Omental fat pad (tissue), 4 donors: ENCODE data around the gene PDZD7. TPM values are rescaled to one million over a fixed set of nuclear protein-coding genes. Genes with fewer than 3 reads are reported as not detected.

ENCODE experiments used
- ATAC-seq: fragments of 150-250 bp; one replicate; pipeline ENCODE4 v1.9.1; 2016; ENCODE audit warnings: mild to moderate bottlenecking, moderate library complexity; ENCODE audit not compliant: low FRiP score
- DNase-seq: peaks from one replicate; pipeline ENCODE4 v3.0.0-alpha.2; 2019; ENCODE audit warnings: low spot score
- total RNA-seq, 4 donors: library from RNA; depleted of rRNA; stranded (reverse); fragments of >200 nt; gene quantifications; one replicate each; pipeline ENCODE4 v1.1.0, GENCODE V29; 2016
- TF ChIP-seq, protein P1 (sequence below), 3 donors: fragments of 450-650 bp; IDR thresholded peaks; one replicate each; pipeline ENCODE4 v1.5.1; 2016 to 2017; ENCODE audit warnings: antibody characterized with exemption in 3 of 3, mild to moderate bottlenecking in 3 of 3, moderate library complexity in 2 of 3

The PDZD7 gene
- total RNA-seq, 4 donors from 2014 or later, result 0.12 to 3.3 (median 0.30) TPM

DNA sequence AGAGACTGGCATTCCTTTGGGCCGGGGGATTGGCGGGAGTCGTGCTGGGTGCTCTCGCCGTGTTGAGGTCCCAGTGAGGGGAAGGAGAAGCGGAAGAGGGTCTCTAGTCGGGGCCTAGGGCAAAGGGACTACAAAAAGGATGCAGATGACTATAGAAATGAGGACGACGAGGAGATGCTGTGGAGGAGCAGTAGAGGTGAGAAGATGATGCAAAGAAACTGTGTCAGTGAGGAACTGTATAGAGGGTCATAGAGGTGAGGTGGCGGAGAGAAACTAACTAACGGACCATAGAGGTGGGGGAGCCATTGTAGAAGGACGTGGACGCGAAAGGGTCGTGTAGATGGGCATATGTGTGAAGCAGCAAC lies 43.3 kb downstream of the PDZD7 start:
- TF ChIP-seq, protein P1, sequence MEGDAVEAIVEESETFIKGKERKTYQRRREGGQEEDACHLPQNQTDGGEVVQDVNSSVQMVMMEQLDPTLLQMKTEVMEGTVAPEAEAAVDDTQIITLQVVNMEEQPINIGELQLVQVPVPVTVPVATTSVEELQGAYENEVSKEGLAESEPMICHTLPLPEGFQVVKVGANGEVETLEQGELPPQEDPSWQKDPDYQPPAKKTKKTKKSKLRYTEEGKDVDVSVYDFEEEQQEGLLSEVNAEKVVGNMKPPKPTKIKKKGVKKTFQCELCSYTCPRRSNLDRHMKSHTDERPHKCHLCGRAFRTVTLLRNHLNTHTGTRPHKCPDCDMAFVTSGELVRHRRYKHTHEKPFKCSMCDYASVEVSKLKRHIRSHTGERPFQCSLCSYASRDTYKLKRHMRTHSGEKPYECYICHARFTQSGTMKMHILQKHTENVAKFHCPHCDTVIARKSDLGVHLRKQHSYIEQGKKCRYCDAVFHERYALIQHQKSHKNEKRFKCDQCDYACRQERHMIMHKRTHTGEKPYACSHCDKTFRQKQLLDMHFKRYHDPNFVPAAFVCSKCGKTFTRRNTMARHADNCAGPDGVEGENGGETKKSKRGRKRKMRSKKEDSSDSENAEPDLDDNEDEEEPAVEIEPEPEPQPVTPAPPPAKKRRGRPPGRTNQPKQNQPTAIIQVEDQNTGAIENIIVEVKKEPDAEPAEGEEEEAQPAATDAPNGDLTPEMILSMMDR (IDR thresholded peaks at IDR 0.05), result no peak
- DNase-seq, result no peak
- ATAC-seq, result no peak

DNA sequence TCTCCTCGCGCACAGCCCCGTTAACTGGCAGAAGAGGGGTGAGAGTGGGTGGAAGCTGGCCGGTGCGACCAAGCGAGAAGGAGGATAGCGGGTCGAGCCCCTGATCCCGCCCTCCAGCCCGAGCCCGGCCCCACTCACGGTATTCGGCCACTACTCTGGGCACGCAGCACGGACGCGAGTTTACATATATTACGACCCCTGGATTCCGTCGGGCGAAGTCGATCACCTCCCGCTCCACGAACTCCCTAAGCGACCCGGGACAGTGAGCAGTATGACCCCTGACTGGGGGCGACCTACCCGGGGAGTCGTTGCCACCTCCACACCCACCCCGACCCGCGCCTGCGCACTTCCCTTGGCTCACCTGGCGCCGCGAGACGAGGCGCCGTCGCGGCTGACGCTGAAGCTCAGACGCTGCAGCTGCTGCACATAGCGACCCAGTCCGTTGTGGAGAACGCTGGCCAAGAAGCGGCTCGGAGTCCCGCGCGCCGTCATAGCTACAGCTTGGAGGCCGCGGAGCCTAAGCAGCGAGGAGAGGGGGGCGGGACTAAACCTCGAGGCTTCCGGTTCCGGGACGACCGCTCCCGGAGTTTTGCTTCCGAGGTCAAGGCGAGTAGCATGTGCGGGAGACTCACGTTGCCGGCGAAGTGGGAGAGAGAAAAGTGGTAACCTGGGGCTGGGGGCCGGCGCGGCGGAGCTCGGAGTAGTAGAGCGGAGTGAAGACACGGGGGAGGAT lies 43.8 kb downstream of the PDZD7 start, which contains the start of the genes MRPL43 and TWNK:
MRPL43 (minus strand) TSS at position 546 of the 733 bp plus-strand sequence; CDS start at position 492, 54 bp downstream.
TWNK (plus strand) TSS at position 592 of the 733 bp plus-strand sequence. CDS start 668 bp downstream, outside the sequence.
- peak; percentile 78 for DNase-seq
- TF ChIP-seq, protein P1 (IDR thresholded peaks at IDR 0.05), result no peak
- peak; percentile 58 for ATAC-seq

DNA sequence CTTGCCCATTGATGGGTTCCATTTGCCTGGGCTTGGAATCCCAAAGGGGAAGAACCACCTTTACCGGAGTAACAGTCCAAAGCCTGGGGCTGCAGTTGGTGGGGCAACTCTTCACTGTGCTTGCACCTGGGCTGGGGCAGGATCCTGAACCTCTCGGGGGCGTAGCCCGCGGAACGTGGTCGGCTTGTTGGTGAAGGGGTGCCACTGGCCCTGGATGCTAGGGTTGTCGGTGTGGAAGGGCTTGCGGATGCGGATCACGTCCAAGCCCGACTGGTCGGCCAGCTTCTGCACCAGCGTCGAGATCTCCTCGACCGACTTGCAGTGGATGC lies 44.3 kb downstream of the PDZD7 start:
- DNase-seq, result no peak
- TF ChIP-seq, protein P1 (IDR thresholded peaks at IDR 0.05), result no peak
- no peak for ATAC-seq

DNA sequence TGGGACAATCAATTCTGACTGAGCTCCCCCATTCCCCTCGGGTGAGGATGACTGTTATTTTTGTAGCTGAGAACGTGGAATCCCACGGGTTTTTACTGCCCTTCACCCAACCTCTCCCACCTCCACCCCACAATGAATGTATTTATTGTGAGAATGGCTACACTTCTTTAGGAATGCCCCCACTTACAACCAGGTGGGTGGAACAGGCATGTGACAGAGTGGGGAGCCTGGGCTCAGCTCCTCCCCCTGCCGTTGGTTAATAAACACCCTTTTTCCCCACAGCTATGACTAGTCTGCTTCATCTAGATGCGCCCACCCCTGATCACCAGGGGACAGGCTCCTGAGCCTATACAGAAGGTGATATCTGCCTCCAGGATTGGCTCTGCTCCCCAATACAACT lies 45.6 kb downstream of the PDZD7 start:
- DNase-seq, result no peak
- TF ChIP-seq, protein P1 (IDR thresholded peaks at IDR 0.05), result no peak
- no peak for ATAC-seq

DNA sequence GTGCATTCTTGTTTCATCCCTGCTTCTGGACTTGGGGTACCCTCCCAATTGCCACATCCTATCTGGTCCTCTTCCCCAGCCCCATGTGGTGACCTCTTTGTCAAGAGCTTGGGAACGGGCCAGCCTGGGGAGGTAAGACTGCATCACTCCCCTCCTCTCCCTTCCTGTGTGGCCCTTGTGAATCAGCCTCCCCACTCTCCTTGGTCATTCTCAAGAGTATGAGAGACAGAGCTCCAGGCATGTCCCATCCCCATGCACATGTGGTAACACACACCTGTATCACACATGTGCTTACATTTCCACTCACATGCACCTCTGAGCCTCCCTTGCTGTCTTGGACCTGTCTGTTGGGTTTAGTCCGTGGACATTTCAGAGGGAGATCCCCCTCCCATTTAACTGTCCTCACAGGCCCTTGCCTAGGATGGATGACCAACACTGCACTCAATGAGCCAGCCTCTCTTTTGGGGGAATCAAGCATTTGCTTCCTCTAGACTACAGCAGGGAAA lies 46.2 kb downstream of the PDZD7 start:
- TF ChIP-seq, protein P1 (IDR thresholded peaks at IDR 0.05), result no peak
- no peak for ATAC-seq
- DNase-seq, result no peak

DNA sequence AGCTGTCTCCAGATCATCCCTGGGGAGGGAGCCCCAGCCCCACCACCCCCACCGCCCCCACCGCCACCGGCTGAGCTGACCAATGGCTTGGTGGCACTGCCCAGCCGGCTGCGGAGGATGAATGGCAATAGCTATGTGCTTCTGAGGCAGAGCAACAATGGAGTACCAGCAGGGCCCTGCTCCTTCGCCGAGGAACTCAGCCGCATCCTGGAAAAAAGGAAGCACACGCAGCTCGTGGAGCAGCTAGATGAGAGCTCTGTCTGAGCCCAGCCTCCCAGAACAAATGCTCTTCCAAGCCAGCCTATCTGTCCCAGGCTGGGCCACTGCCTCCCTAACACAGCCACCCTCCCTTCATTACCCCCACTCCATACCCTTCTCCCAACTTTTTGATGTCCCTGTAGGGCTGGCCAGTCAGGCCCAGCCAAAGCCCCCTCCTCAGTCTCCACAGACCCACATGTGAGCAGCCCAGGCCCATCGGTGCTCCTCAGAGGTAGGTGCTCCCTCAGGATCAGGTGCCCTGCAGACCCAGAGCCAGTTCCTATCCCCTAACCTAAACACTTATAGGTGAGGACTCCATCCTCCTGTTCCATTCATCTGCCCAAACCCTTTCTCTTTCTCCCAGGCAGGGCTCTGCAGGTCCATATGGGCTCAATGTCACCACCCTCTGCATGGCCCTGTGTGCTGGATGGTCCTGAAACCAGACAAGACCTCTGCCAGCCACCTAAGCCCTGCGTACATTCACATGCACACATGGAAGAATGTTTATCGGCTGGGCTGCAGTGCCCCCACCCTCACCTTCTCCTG lies 46.9 kb downstream of the PDZD7 start:
- no peak for ATAC-seq
- TF ChIP-seq, protein P1 (IDR thresholded peaks at IDR 0.05), result no peak
- no peak for DNase-seq
